OCI-LY7 (cell line): ENCODE measurements around the gene KRT73. TPM values are rescaled to one million over a fixed set of nuclear protein-coding genes. Genes with fewer than 3 reads are reported as not detected.

Experiments used
- BruUV-seq: library from RNA; stranded (reverse); fragments of 400-500 nt; replicated peaks from 2 replicates; lab custom pipeline; 2021; lab: Mats Ljungman, UMichigan
- CTCF ChIA-PET: fragments of 300-600 bp; sonication (Branson Sonifier 250); formaldehyde crosslinking; loops from one replicate; lab custom pipeline; 2022; ENCODE audit warnings: antibody characterized with exemption; ENCODE audit not compliant: unreplicated experiment; lab: Charles Lee
- POLR2A ChIA-PET: fragments of 300-600 bp; sonication (Branson Sonifier 250); formaldehyde crosslinking; loops from one replicate; lab custom pipeline; 2022; ENCODE audit warnings: antibody characterized with exemption; lab: Charles Lee
- DNase-seq: peaks from one replicate; pipeline ENCODE4 v3.0.0-alpha.2; 2015; ENCODE audit warnings: low spot score
- H2AFZ ChIP-seq: fragments of 200-600 bp; sonication (generic), shearing (Covaris generic); 2 replicates; pipeline ENCODE4 v1.6.1; 2014; ENCODE audit warnings: mild to moderate bottlenecking, antibody characterized with exemption, low read length, moderate library complexity
- H3K27ac ChIP-seq: fragments of 200-600 bp; sonication (generic); 2 replicates; pipeline ENCODE4 v1.5.1; 2014; ENCODE audit warnings: mixed run types, low read depth, mild to moderate bottlenecking, moderate library complexity, low read length, inconsistent platforms; ENCODE audit not compliant: poor library complexity, severe bottlenecking
- H3K36me3 ChIP-seq: fragments of 200-600 bp; sonication (generic); 2 replicates; pipeline ENCODE4 v1.6.1; 2014; ENCODE audit warnings: mild to moderate bottlenecking, antibody characterized with exemption, low read length, moderate library complexity, mixed read lengths; ENCODE audit not compliant: insufficient read depth
- H3K4me1 ChIP-seq: fragments of 200-600 bp; sonication (generic); 2 replicates; pipeline ENCODE4 v1.5.1; 2014; ENCODE audit warnings: mild to moderate bottlenecking, low read length; ENCODE audit not compliant: insufficient read depth, poor library complexity, severe bottlenecking
- H3K4me2 ChIP-seq: fragments of 200-600 bp; sonication (generic); 2 replicates; pipeline ENCODE4 v1.6.1; 2014; ENCODE audit warnings: mild to moderate bottlenecking, low read length
- H3K4me3 ChIP-seq: fragments of 200-600 bp; sonication (generic); 2 replicates; pipeline ENCODE4 v1.5.1; 2014; ENCODE audit warnings: mild to moderate bottlenecking, low read depth, low read length; ENCODE audit not compliant: poor library complexity, severe bottlenecking
- H3K79me2 ChIP-seq: fragments of 200-600 bp; sonication (generic); 2 replicates; pipeline ENCODE4 v1.6.1; 2016; ENCODE audit warnings: low read depth, mild to moderate bottlenecking, low read length, moderate library complexity, mixed read lengths; ENCODE audit not compliant: insufficient read depth
- H3K9me2 ChIP-seq: fragments of 200-600 bp; sonication (generic); 2 replicates; pipeline ENCODE4 v1.6.1; 2016; ENCODE audit warnings: mild to moderate bottlenecking, low read length, mixed read lengths; ENCODE audit not compliant: insufficient read depth
- H3K9me3 ChIP-seq: fragments of 200-600 bp; sonication (generic); 2 replicates; pipeline ENCODE4 v1.6.1; 2014; ENCODE audit warnings: mild to moderate bottlenecking, mixed run types, low read length, mixed read lengths
- H4K20me1 ChIP-seq: fragments of 200-600 bp; sonication (generic); 2 replicates; pipeline ENCODE4 v1.6.1; 2014; ENCODE audit warnings: mild to moderate bottlenecking, antibody characterized with exemption, low read length, moderate library complexity, mixed read lengths; ENCODE audit not compliant: insufficient read depth
- EZH2phosphoT487 ChIP-seq: fragments of 200-600 bp; sonication (generic); IDR thresholded peaks from 2 replicates; pipeline ENCODE4 v1.6.1; 2018; ENCODE audit warnings: low read depth, borderline replicate concordance, mild to moderate bottlenecking, mixed run types, antibody characterized with exemption, low read length, moderate library complexity, mixed read lengths
- intact Hi-C: fragments of 100-400 bp; cut with micrococcal nuclease; formaldehyde crosslinking; loops from one replicate; pipeline ENCODE4 v1.10.0; 2022; ENCODE audit not compliant: unreplicated experiment
- total RNA-seq, 2 experiments: library from RNA; depleted of rRNA in 1 of 2; stranded (reverse); fragments of >200 nt in 1 of 2; shearing (Covaris generic) in 1 of 2; gene quantifications; 2 replicates each; pipeline ENCODE4 v1.2.3, GENCODE V29; 2014 to 2022
- TF ChIP-seq, protein P1 (sequence below): fragments of 200-600 bp; sonication (generic); conservative IDR thresholded peaks from 2 replicates; pipeline ENCODE4 v1.5.1; 2014; ENCODE audit warnings: mild to moderate bottlenecking, antibody characterized with exemption, low read length, moderate library complexity, mixed read lengths

The KRT73 gene
- total RNA-seq, 2 experiments from 2014 or later: not detected

DNA sequence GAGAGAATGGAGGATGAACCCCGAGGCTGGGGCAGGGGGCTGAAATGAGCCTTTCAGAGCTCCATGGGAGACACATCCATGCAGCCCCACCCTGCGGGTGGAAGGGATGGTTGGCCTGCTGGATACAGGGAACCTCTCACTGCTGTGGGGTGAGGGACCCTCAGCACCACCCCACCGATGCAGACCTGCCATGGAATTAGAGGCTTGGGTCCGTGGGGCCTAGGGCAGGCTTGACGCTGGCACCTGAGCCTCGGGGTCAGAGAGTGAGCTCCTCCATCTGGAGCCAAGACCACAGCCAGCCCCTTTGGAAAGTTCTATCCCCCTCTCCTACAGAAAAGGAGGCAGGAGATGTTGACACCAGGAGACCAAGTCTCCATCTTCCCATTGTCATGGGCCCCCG is 37.3 kb downstream of the KRT73 start:
- BruUV-seq: no TSS peak
- no peak overlapping the region for H3K27ac ChIP-seq
- TF ChIP-seq, protein P1, sequence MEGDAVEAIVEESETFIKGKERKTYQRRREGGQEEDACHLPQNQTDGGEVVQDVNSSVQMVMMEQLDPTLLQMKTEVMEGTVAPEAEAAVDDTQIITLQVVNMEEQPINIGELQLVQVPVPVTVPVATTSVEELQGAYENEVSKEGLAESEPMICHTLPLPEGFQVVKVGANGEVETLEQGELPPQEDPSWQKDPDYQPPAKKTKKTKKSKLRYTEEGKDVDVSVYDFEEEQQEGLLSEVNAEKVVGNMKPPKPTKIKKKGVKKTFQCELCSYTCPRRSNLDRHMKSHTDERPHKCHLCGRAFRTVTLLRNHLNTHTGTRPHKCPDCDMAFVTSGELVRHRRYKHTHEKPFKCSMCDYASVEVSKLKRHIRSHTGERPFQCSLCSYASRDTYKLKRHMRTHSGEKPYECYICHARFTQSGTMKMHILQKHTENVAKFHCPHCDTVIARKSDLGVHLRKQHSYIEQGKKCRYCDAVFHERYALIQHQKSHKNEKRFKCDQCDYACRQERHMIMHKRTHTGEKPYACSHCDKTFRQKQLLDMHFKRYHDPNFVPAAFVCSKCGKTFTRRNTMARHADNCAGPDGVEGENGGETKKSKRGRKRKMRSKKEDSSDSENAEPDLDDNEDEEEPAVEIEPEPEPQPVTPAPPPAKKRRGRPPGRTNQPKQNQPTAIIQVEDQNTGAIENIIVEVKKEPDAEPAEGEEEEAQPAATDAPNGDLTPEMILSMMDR: no peak
- no peak for TF ChIP-seq EZH2phosphoT487
- no peak for DNase-seq
- POLR2A ChIA-PET: no interaction called here
- CTCF ChIA-PET: no interaction called here
- H3K4me1 ChIP-seq: no peaks in the 10 kb centered on the region
- H3K4me2 ChIP-seq: no peak overlapping the region
- intact Hi-C loops: no loop called here
- no peaks in the 10 kb centered on the region for H3K9me2 ChIP-seq
- H3K36me3 ChIP-seq: no peaks in the 10 kb centered on the region
- no peaks in the 10 kb centered on the region for H3K9me3 ChIP-seq
- H3K79me2 ChIP-seq: no peaks in the 10 kb centered on the region
- no peaks in the 10 kb centered on the region for H4K20me1 ChIP-seq
- H2AFZ ChIP-seq: no peak overlapping the region
- H3K4me3 ChIP-seq: no peak overlapping the region

DNA sequence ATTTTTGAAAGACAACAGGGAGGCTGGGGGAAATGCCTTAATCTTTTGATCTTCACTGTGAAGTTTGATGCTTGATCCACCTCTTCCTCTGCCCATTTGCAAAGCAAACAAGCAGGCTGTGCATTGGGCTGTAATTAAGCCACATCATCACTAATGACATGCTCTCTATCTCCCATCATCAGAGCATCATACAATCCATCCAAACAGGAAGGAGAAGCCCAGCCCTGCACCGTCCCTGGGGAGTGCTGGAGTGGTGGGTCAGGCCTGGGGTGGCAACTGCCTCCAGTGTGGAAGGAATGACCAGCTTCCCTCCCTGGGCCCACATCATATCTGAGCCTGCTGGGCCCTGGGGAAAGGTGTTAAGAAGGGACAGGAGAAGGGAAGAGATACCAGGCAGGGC is 37.9 kb downstream of the KRT73 start:
- intact Hi-C loops: no loop called here
- no peak overlapping the region for H3K4me3 ChIP-seq
- H2AFZ ChIP-seq: no peak overlapping the region
- POLR2A ChIA-PET: interaction anchor here (0.5 kb wide), 1 partner anchor 236 kb away, joined by 3 read pairs; no protein-coding TSS in a partner anchor
- DNase-seq: no peak
- H3K4me1 ChIP-seq: no peaks in the 10 kb centered on the region
- H3K27ac ChIP-seq: no peak overlapping the region
- H3K4me2 ChIP-seq: no peak overlapping the region
- no peaks in the 10 kb centered on the region for H3K36me3 ChIP-seq
- TF ChIP-seq, protein P1: no peak
- TF ChIP-seq EZH2phosphoT487: no peak
- H3K79me2 ChIP-seq: no peaks in the 10 kb centered on the region
- BruUV-seq: no TSS peak
- H3K9me3 ChIP-seq: no peaks in the 10 kb centered on the region
- no peaks in the 10 kb centered on the region for H4K20me1 ChIP-seq
- H3K9me2 ChIP-seq: no peaks in the 10 kb centered on the region
- CTCF ChIA-PET: no interaction called here

DNA sequence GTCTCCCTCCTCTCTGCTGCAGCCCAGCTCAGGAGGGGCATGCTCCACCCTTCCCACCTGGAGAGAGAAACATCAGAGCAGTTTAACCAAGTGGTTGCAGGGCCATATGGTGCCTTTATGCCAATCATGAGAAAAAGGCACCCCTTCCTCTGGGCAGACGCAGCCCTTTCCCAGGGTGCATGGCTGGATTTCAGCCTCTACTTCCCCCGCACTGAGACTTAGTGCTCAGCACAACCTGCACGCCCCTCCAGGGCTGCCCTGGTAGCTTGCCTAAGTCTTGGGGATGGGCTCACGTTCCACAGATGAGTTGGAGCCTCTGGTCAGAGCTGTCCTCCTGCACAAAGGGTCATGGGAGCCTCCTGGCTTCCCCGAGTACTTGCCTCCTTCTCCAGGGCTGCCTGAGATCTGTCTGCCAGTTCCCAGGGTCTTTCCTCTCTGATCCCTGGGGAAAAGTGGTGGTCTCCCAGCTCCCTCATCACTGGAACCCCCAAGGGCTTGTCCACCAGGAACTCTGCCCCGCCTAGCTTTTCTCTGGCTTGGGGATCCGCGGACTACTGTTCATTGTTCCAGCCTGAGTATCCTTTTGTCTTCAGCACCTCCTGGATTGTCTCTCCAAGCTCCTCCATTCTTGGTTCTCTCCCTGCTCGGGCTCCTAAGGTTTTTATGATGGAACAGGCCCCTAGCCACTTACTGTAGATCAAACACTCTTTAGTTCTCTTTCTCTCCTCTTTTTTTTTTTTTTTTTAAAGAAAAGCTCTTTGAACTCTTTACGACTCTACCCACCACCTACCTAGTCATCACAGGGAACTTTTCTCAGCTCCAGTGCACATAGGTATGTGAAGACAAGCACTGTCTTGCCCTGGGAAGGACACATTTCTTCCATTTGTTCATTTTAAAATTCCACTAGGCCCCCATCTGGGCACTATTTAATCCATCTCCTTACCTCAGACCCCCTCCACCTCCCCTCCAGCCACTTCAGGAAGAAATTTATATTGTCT is 38.6 kb downstream of the KRT73 start:
- H2AFZ ChIP-seq: no peak overlapping the region
- no peaks in the 10 kb centered on the region for H3K36me3 ChIP-seq
- no peak overlapping the region for H3K4me2 ChIP-seq
- no peak for TF ChIP-seq EZH2phosphoT487
- TF ChIP-seq, protein P1: no peak
- H3K9me3 ChIP-seq: no peaks in the 10 kb centered on the region
- intact Hi-C loops: no loop called here
- no peak overlapping the region for H3K4me3 ChIP-seq
- BruUV-seq: no TSS peak
- ChIA-PET CTCF (interaction anchor here (0.5 kb wide), 1 partner anchor 398 kb away, joined by 7 read pairs; no protein-coding TSS in a partner anchor), POLR2A (interaction anchor here (0.5 to 0.6 kb wide), 2 partner anchors 237 to 276 kb away, joined by 3 read pairs; no protein-coding TSS in a partner anchor)
- H4K20me1 ChIP-seq: no peaks in the 10 kb centered on the region
- no peaks in the 10 kb centered on the region for H3K9me2 ChIP-seq
- no peaks in the 10 kb centered on the region for H3K4me1 ChIP-seq
- no peaks in the 10 kb centered on the region for H3K79me2 ChIP-seq
- H3K27ac ChIP-seq: no peak overlapping the region
- DNase-seq: no peak
